Measurements from ENCODE around the gene TULP3.

Gene TULP3

GRCh38 chr12:2936301-2936700, 45.6 kb downstream of the TULP3 start:
- Mint-ChIP-seq H3K4me3 (no peak overlapping the region), H3K27ac (no peak overlapping the region), H3K4me1 (ENCODE audit: low read depth) (no peaks in the 10 kb centered on the region), H3K36me3 (peaks cover 5% of the 10 kb centered on the region), H3K9me3 (ENCODE audit: low read depth) (no peaks in the 10 kb centered on the region), H3K27me3 (no peaks in the 10 kb centered on the region)

- H3K4me3 Mint-ChIP-seq: no peak overlapping the region
- H3K36me3 Mint-ChIP-seq: peaks cover 4% of the 10 kb centered on the region
- no peaks in the 10 kb centered on the region for H3K27me3 Mint-ChIP-seq
- H3K4me1 Mint-ChIP-seq (ENCODE audit: low read depth): no peaks in the 10 kb centered on the region
- no peaks in the 10 kb centered on the region for H3K9me3 Mint-ChIP-seq (ENCODE audit: low read depth)
- H3K27ac Mint-ChIP-seq: no peak overlapping the region
These were observed 46.8 kb downstream of the TULP3 start for GRCh38 chr12:2937500-2937899.

GRCh38 chr12:2939191-2939590, 48.5 kb downstream of the TULP3 start:
- Mint-ChIP-seq H3K9me3 (ENCODE audit: low read depth) (no peaks in the 10 kb centered on the region), H3K4me3 (no peak overlapping the region), H3K4me1 (ENCODE audit: low read depth) (no peaks in the 10 kb centered on the region), H3K27ac (no peak overlapping the region), H3K27me3 (no peaks in the 10 kb centered on the region), H3K36me3 (peaks cover 4% of the 10 kb centered on the region)

- Mint-ChIP-seq H3K9me3 (ENCODE audit: low read depth) (no peaks in the 10 kb centered on the region), H3K27me3 (no peaks in the 10 kb centered on the region), H3K4me1 (ENCODE audit: low read depth) (no peaks in the 10 kb centered on the region), H3K36me3 (no peaks in the 10 kb centered on the region), H3K27ac (no peak overlapping the region), H3K4me3 (no peak overlapping the region)
These were observed 49.9 kb downstream of the TULP3 start for GRCh38 chr12:2940564-2940963.

GRCh38 chr12:2941524-2941923, 50.8 kb downstream of the TULP3 start:
- Mint-ChIP-seq H3K9me3 (ENCODE audit: low read depth) (no peaks in the 10 kb centered on the region), H3K27me3 (no peaks in the 10 kb centered on the region), H3K4me1 (ENCODE audit: low read depth) (no peaks in the 10 kb centered on the region), H3K36me3 (no peaks in the 10 kb centered on the region), H3K27ac (no peak overlapping the region), H3K4me3 (no peak overlapping the region)

GRCh38 chr12:2944401-2945047, 53.8 kb downstream of the TULP3 start:
- H3K4me3 Mint-ChIP-seq: peak overlapping the region; percentile 13

GRCh38 chr12:2949411-2949810, 58.7 kb downstream of the TULP3 start:
- no peak overlapping the region for H3K27ac Mint-ChIP-seq
- no peak overlapping the region for H3K4me3 Mint-ChIP-seq
- no peaks in the 10 kb centered on the region for H3K9me3 Mint-ChIP-seq (ENCODE audit: low read depth)
- H3K4me1 Mint-ChIP-seq (ENCODE audit: low read depth): no peaks in the 10 kb centered on the region
- H3K27me3 Mint-ChIP-seq: peaks cover 3% of the 10 kb centered on the region
- H3K36me3 Mint-ChIP-seq: no peaks in the 10 kb centered on the region

More at GRCh38 chr12:2944401-2945047, 53.8 kb downstream of the TULP3 start:
- H3K36me3 Mint-ChIP-seq: no peaks in the 10 kb centered on the region
- H3K27ac Mint-ChIP-seq: no peak overlapping the region
- no peaks in the 10 kb centered on the region for H3K4me1 Mint-ChIP-seq (ENCODE audit: low read depth)
- peaks cover 3% of the 10 kb centered on the region for H3K27me3 Mint-ChIP-seq
- no peaks in the 10 kb centered on the region for H3K9me3 Mint-ChIP-seq (ENCODE audit: low read depth)

GRCh38 chr12:2955888-2956287, 65.2 kb downstream of the TULP3 start:
- Mint-ChIP-seq H3K4me3 (no peak overlapping the region), H3K36me3 (no peaks in the 10 kb centered on the region), H3K9me3 (ENCODE audit: low read depth) (no peaks in the 10 kb centered on the region), H3K27me3 (peaks cover 22% of the 10 kb centered on the region), H3K27ac (no peak overlapping the region), H3K4me1 (ENCODE audit: low read depth) (peaks cover 17% of the 10 kb centered on the region)

- H3K27ac Mint-ChIP-seq: no peak overlapping the region
- peak overlapping the region; percentile 87 for H3K4me3 Mint-ChIP-seq
- peaks cover 28% of the 10 kb centered on the region for H3K27me3 Mint-ChIP-seq
- H3K4me1 Mint-ChIP-seq (ENCODE audit: low read depth): peaks cover 18% of the 10 kb centered on the region
- no peaks in the 10 kb centered on the region for H3K9me3 Mint-ChIP-seq (ENCODE audit: low read depth)
- no peaks in the 10 kb centered on the region for H3K36me3 Mint-ChIP-seq
These were observed 67.2 kb downstream of the TULP3 start for GRCh38 chr12:2957816-2958431.

GRCh38 chr12:2958432-2959191, 67.9 kb downstream of the TULP3 start:
- Mint-ChIP-seq H3K4me1 (ENCODE audit: low read depth) (peaks cover 18% of the 10 kb centered on the region), H3K27me3 (peaks cover 31% of the 10 kb centered on the region), H3K27ac (peak overlapping the region; percentile 66), H3K36me3 (no peaks in the 10 kb centered on the region), H3K4me3 (peak overlapping the region; percentile 87), H3K9me3 (ENCODE audit: low read depth) (no peaks in the 10 kb centered on the region)

- Mint-ChIP-seq H3K9me3 (ENCODE audit: low read depth) (no peaks in the 10 kb centered on the region), H3K4me3 (peak within 1 kb of the TSS; percentile 87), H3K36me3 (no peaks in the 10 kb centered on the region), H3K4me1 (ENCODE audit: low read depth) (peaks cover 18% of the 10 kb centered on the region), H3K27ac (peak within 1 kb of the TSS; percentile 66), H3K27me3 (peaks cover 31% of the 10 kb centered on the region)
These were observed 68.5 kb downstream of the TULP3 start, which contains the start of gene TEAD4 for GRCh38 chr12:2959192-2959504. TSS of gene TEAD4 (plus strand) at chr12:2959397.

- H3K36me3 Mint-ChIP-seq: no peaks in the 10 kb centered on the region
- peak overlapping the region; percentile 80 for H3K4me3 Mint-ChIP-seq
- H3K27ac Mint-ChIP-seq: no peak overlapping the region
- H3K4me1 Mint-ChIP-seq (ENCODE audit: low read depth): peaks cover 18% of the 10 kb centered on the region
- no peaks in the 10 kb centered on the region for H3K9me3 Mint-ChIP-seq (ENCODE audit: low read depth)
- peaks cover 31% of the 10 kb centered on the region for H3K27me3 Mint-ChIP-seq
These were observed 69.1 kb downstream of the TULP3 start for GRCh38 chr12:2959505-2960389.

- Mint-ChIP-seq H3K4me1 (ENCODE audit: low read depth) (peaks cover 18% of the 10 kb centered on the region), H3K27me3 (peaks cover 31% of the 10 kb centered on the region), H3K27ac (no peak overlapping the region), H3K9me3 (ENCODE audit: low read depth) (no peaks in the 10 kb centered on the region), H3K36me3 (no peaks in the 10 kb centered on the region), H3K4me3 (peak overlapping the region; percentile 80)
These were observed 69.8 kb downstream of the TULP3 start for GRCh38 chr12:2960390-2960956.

GRCh38 chr12:2960996-2961616, 70.4 kb downstream of the TULP3 start:
- Mint-ChIP-seq H3K9me3 (ENCODE audit: low read depth) (no peaks in the 10 kb centered on the region), H3K4me1 (ENCODE audit: low read depth) (peaks cover 18% of the 10 kb centered on the region), H3K27ac (no peak overlapping the region), H3K27me3 (peaks cover 31% of the 10 kb centered on the region), H3K4me3 (peak overlapping the region; percentile 80), H3K36me3 (no peaks in the 10 kb centered on the region)
